Choroid plexus epithelial cell (primary cell): ENCODE data around the gene APOD.

Experiments used
- DNase-seq: peaks from one replicate; pipeline ENCODE4 v3.0.0-alpha.2; 2010; ENCODE audit warnings: low read depth
- H3K4me3 ChIP-seq: 2 replicates; pipeline ENCODE4 v1.5.1; 2011; ENCODE audit warnings: low read depth, mild to moderate bottlenecking, control low read depth, low read length, moderate library complexity
- CTCF ChIP-seq: conservative IDR thresholded peaks from 2 replicates; pipeline ENCODE4 v1.5.1; 2011; ENCODE audit warnings: low read depth, mild to moderate bottlenecking, control low read depth, inconsistent platforms, low read length, moderate library complexity

APOD gene

GRCh38 chr3:195544634-195545033, 39.1 kb downstream of the APOD start:
- no peak for DNase-seq
- H3K4me3 ChIP-seq: no peak overlapping the region
- TF ChIP-seq CTCF: no peak

GRCh38 chr3:195544230-195544536, 39.6 kb downstream of the APOD start:
- no peak for DNase-seq
- TF ChIP-seq CTCF: no peak
- H3K4me3 ChIP-seq: no peak overlapping the region

GRCh38 chr3:195543500-195544229, 40.1 kb downstream of the APOD start:
- peak; percentile 25 for DNase-seq
- no peak for TF ChIP-seq CTCF
- H3K4me3 ChIP-seq: peak overlapping the region; percentile 95

- peak within 1 kb of the TSS; percentile 95 for H3K4me3 ChIP-seq
- TF ChIP-seq CTCF: no peak
- DNase-seq: peak; percentile 93
These were observed 40.8 kb downstream of the APOD start, which contains the start of gene PPP1R2 for GRCh38 chr3:195542698-195543499. Gene PPP1R2, minus strand, starts transcription at chr3:195543325. Its CDS starts 300 bp downstream, at chr3:195543025.

- TF ChIP-seq CTCF: no peak
- H3K4me3 ChIP-seq: peak overlapping the region; percentile 95
- peak; percentile 16 for DNase-seq
These were observed 41.4 kb downstream of the APOD start for GRCh38 chr3:195542316-195542697.

- DNase-seq: no peak
- no peak overlapping the region for H3K4me3 ChIP-seq
- no peak for TF ChIP-seq CTCF
These were observed 43.2 kb downstream of the APOD start for GRCh38 chr3:195540511-195540910.
